ENCODE data around the gene CSTB. TPM values are rescaled to one million over a fixed set of nuclear protein-coding genes. Genes with fewer than 3 reads are reported as not detected.

The CSTB gene
- total and polyA plus RNA-seq, 2 donors (not counting 1 experiment from before 2014, with no cell fraction given): 14.0 to 28.3 TPM

DNA sequence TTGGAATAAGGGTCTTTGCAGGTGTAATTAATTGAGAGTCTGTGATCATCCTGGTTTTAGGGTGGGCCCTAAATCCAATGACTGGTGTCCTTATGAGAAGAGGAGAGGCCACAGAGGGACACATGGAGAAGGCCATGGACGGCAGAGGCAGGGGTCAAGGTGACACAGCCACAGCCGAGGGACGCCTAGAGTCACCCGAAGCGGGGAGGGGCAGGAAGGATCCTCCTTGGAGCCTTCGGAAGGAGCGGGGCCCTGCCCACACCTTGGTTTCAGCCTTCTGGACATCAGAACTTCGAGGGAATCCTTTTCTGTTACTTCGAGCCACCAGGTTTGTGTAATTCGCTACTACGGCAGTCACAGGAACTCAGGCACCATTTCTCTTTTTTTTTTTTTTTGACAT, 44.4 kb upstream of the CSTB start:
- WGBS (ENCODE audit: insufficient coverage): 99% methylated on average over 11 of the region's 11 CpGs
- Mint-ChIP-seq H3K27ac (no peak overlapping the region), H3K4me1 (no peaks in the 10 kb centered on the region), H3K27me3 (peaks cover 4% of the 10 kb centered on the region), H3K9me3 (ENCODE audit: insufficient read depth) (peaks cover 3% of the 10 kb centered on the region), H3K4me3 (no peak overlapping the region)
- H4K20me1 ChIP-seq (ENCODE audit: control insufficient read depth, insufficient read depth, low read length, poor library complexity, severe bottlenecking): no peaks in the 10 kb centered on the region
- peaks cover 0 to 2% of the 10 kb centered on the region in 2 donors for H3K4me1 ChIP-seq (ENCODE audit: control insufficient read depth in 2 of 2, insufficient read depth in 2 of 2, low read length in 2 of 2)
- intact Hi-C loops (cut with micrococcal nuclease): no loop called here
- H3K36me3 ChIP-seq (replicated peaks in 1 of 2; ENCODE audit: control extremely low read depth in 1 of 2, control insufficient read depth in 1 of 2, extremely low read depth in 1 of 2, insufficient read depth in 2 of 2, low read length in 1 of 2): no peaks in the 10 kb centered on the region
- no peak overlapping the region for H3K9ac ChIP-seq (ENCODE audit: low read length)
- no peak overlapping the region for H3K4me3 ChIP-seq (ENCODE audit: control extremely low read depth in 1 of 5, extremely low read depth in 1 of 5, insufficient read depth in 1 of 5, low read depth in 2 of 5, low read length in 4 of 5)
- H2AFZ ChIP-seq (ENCODE audit: insufficient read depth, low read depth, low read length, poor library complexity, severe bottlenecking): no peak overlapping the region
- DNase-seq (no peak), ATAC-seq (ENCODE audit: low read depth) (no peak)
- no peaks in the 10 kb centered on the region for H3K79me2 ChIP-seq (ENCODE audit: control insufficient read depth, insufficient read depth, low read length)
- no peak for TF ChIP-seq EZH2 (IDR thresholded peaks at IDR 0.05; ENCODE audit: borderline replicate concordance, insufficient read depth, low read depth, low read length, poor library complexity, severe bottlenecking)
- CTCF ChIA-PET: no interaction called here
- POLR2A ChIA-PET: no interaction called here
- peaks cover 0 to 22% (median 9%) of the 10 kb centered on the region in 3 donors for H3K9me3 ChIP-seq (ENCODE audit: control extremely low read depth in 1 of 3, control insufficient read depth in 2 of 3, insufficient read depth in 1 of 3, low read length in 2 of 3)
- H3K27me3 ChIP-seq (replicated peaks in 1 of 4; ENCODE audit: control extremely low read depth in 1 of 4, control insufficient read depth in 3 of 4, insufficient read depth in 4 of 4, low read length in 3 of 4): no peaks in the 10 kb centered on the region
- no peak overlapping the region for H3K4me2 ChIP-seq (replicated peaks; ENCODE audit: low read depth, low read length, poor library complexity, severe bottlenecking)
- no peak overlapping the region for H3K27ac ChIP-seq (ENCODE audit: low read length in 2 of 2)

DNA sequence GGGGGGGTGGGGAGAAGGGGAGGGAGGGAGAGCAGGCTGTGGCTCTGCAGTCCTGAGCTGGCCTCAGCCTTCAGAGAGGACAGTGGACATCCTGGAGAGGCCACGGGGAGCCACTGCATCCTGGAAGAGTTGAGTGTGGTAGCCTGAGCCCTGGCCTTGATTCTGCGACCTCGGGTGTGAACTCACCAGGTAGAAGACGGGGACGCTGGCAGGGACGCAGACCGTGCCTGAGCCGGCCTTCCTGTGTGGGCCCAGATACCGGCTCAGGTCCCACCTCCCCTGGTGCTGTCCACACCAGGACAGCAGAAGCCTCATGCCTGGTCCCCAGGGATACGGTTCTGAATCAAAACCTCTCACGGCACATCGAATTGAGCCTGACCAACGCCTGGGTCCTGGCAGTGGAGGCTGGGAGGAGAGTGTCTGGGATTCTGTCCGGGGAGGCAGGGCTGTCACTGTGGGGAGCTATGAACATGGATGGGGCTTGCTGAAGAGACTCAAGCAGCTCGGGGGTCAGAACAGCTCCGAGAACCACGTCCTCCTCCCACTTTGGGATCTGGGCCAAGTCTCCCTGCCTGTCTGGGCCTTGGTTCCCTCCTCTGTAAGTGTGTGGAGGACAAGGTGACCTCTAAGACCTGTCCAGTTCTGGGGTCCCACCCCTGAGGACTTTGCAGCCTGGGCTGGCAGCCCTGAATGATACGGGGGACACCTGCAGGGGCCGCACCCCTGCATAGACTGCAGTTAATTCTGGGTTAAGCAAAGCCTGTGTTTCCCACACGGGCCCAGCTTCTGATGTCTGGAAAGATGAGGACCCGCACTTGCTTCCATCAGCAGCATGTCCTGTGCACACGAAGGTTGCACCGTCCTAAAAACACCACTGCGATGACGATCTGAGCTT, 43.6 kb upstream of the CSTB start:
- intact Hi-C loops (cut with micrococcal nuclease): loop anchor here (10.0 kb wide), 1 partner anchor 665 kb away; no protein-coding TSS in a partner anchor
- Histone ChIP-seq H3K9me3 (ENCODE audit: control extremely low read depth in 1 of 3, control insufficient read depth in 2 of 3, insufficient read depth in 1 of 3, low read length in 2 of 3) (peaks cover 0 to 22% (median 9%) of the 10 kb centered on the region in 3 donors), H3K27ac (ENCODE audit: low read length in 2 of 2) (no peak overlapping the region), H3K4me1 (ENCODE audit: control insufficient read depth in 2 of 2, insufficient read depth in 2 of 2, low read length in 2 of 2) (peaks cover 0 to 2% of the 10 kb centered on the region in 2 donors), H3K36me3 (replicated peaks in 1 of 2; ENCODE audit: control extremely low read depth in 1 of 2, control insufficient read depth in 1 of 2, extremely low read depth in 1 of 2, insufficient read depth in 2 of 2, low read length in 1 of 2) (no peaks in the 10 kb centered on the region), H3K4me3 (ENCODE audit: control extremely low read depth in 1 of 5, extremely low read depth in 1 of 5, insufficient read depth in 1 of 5, low read depth in 2 of 5, low read length in 4 of 5) (no peak overlapping the region), H3K27me3 (replicated peaks in 1 of 4; ENCODE audit: control extremely low read depth in 1 of 4, control insufficient read depth in 3 of 4, insufficient read depth in 4 of 4, low read length in 3 of 4) (peaks cover 0 to 2% (median 0%) of the 10 kb centered on the region in 4 experiments), H3K9ac (ENCODE audit: low read length) (no peak overlapping the region), H4K20me1 (ENCODE audit: control insufficient read depth, insufficient read depth, low read length, poor library complexity, severe bottlenecking) (no peaks in the 10 kb centered on the region), H2AFZ (ENCODE audit: insufficient read depth, low read depth, low read length, poor library complexity, severe bottlenecking) (no peak overlapping the region), H3K79me2 (ENCODE audit: control insufficient read depth, insufficient read depth, low read length) (no peaks in the 10 kb centered on the region), H3K4me2 (replicated peaks; ENCODE audit: low read depth, low read length, poor library complexity, severe bottlenecking) (no peak overlapping the region)
- ATAC-seq (ENCODE audit: low read depth): no peak
- H3K9me3 Mint-ChIP-seq (ENCODE audit: insufficient read depth): peaks cover 3% of the 10 kb centered on the region
- DNase-seq: no peak
- no peak overlapping the region for H3K27ac Mint-ChIP-seq
- WGBS (ENCODE audit: insufficient coverage): 94% methylated on average over 25 of the region's 25 CpGs
- POLR2A ChIA-PET: no interaction called here
- H3K4me1 Mint-ChIP-seq: peaks cover 2% of the 10 kb centered on the region
- TF ChIP-seq, protein P1, sequence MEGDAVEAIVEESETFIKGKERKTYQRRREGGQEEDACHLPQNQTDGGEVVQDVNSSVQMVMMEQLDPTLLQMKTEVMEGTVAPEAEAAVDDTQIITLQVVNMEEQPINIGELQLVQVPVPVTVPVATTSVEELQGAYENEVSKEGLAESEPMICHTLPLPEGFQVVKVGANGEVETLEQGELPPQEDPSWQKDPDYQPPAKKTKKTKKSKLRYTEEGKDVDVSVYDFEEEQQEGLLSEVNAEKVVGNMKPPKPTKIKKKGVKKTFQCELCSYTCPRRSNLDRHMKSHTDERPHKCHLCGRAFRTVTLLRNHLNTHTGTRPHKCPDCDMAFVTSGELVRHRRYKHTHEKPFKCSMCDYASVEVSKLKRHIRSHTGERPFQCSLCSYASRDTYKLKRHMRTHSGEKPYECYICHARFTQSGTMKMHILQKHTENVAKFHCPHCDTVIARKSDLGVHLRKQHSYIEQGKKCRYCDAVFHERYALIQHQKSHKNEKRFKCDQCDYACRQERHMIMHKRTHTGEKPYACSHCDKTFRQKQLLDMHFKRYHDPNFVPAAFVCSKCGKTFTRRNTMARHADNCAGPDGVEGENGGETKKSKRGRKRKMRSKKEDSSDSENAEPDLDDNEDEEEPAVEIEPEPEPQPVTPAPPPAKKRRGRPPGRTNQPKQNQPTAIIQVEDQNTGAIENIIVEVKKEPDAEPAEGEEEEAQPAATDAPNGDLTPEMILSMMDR (IDR thresholded peaks at IDR 0.05): no peak
- no peak overlapping the region for H3K4me3 Mint-ChIP-seq
- CTCF ChIA-PET: no interaction called here
- H3K27me3 Mint-ChIP-seq: peaks cover 4% of the 10 kb centered on the region

Measured in B cell (primary cell).